Thoracic aorta (tissue), 2 donors: ENCODE measurements around the gene DNAJB11. TPM values are rescaled to one million over a fixed set of nuclear protein-coding genes. Genes with fewer than 3 reads are reported as not detected.
"Not testable (repeated sequence)": the region's sequence is repeated elsewhere in the genome, so short reads cannot be mapped to it uniquely, and the experiment has no call there.

Experiments used
- ATAC-seq: fragments of 150-250 bp; one replicate; pipeline ENCODE4 v1.8.0; 2017; ENCODE audit warnings: low read depth; ENCODE audit not compliant: insufficient number of reproducible peaks, low FRiP score
- DNase-seq: peaks from one replicate; pipeline ENCODE4 v3.0.0-alpha.2; 2020; ENCODE audit warnings: low spot score
- H3K27ac ChIP-seq, 2 donors: fragments of 200-600 bp; sonication (generic); 1 replicate in 1 of 2; 2 replicates in 1 of 2; pipeline ENCODE4 v1.5.1; 2016; ENCODE audit warnings: mild to moderate bottlenecking in 2 of 2, moderate library complexity in 2 of 2
- H3K27me3 ChIP-seq: fragments of 200-600 bp; sonication (generic); replicated peaks from 2 replicates; pipeline ENCODE4 v1.6.0; 2016; ENCODE audit warnings: mild to moderate bottlenecking; ENCODE audit not compliant: insufficient read depth
- H3K36me3 ChIP-seq: fragments of 200-600 bp; sonication (generic); one replicate; pipeline ENCODE4 v1.5.1; 2016
- H3K4me1 ChIP-seq, 2 donors: fragments of 200-600 bp; sonication (generic); 1 replicate in 1 of 2; 2 replicates in 1 of 2; pipeline versions ENCODE4 v1.5.1 to v1.6.0; 2016; ENCODE audit warnings: low read depth in 2 of 2, mild to moderate bottlenecking in 1 of 2; ENCODE audit not compliant: control insufficient read depth in 1 of 2
- H3K4me3 ChIP-seq: fragments of 200-600 bp; sonication (generic); 2 replicates; pipeline ENCODE4 v1.5.1; 2016; ENCODE audit warnings: mild to moderate bottlenecking
- H3K9me3 ChIP-seq: fragments of 200-600 bp; sonication (generic); 2 replicates; pipeline ENCODE4 v1.5.1; 2016
- CTCF ChIP-seq: fragments of 200-600 bp; sonication (generic); IDR thresholded peaks from one replicate; pipeline ENCODE4 v1.5.1; 2019; ENCODE audit warnings: antibody characterized with exemption
- total RNA-seq, 2 donors: library from RNA; depleted of rRNA; stranded (reverse); fragments of >200 nt; gene quantifications; one replicate each; pipeline versions ENCODE4 v1.1.0 to v1.2.3, GENCODE V29; 2016

Gene DNAJB11
- total RNA-seq, 2 donors from 2014 or later, result 41.3 to 44.9 TPM

GRCh38 chr3:186583831-186584230, 13.3 kb downstream of the DNAJB11 start:
- TF ChIP-seq CTCF, result no peak

GRCh38 chr3:186586245-186586644, 15.7 kb downstream of the DNAJB11 start:
- not testable (repeated sequence) for H3K4me1 ChIP-seq, DNase-seq, H3K27me3 ChIP-seq, H3K27ac ChIP-seq, ATAC-seq, H3K9me3 ChIP-seq, H3K4me3 ChIP-seq
- H3K36me3 ChIP-seq, result peaks cover 29% of the 10 kb centered on the region

More at GRCh38 chr3:186583831-186584230, 13.3 kb downstream of the DNAJB11 start:
- H3K27ac ChIP-seq, result no peak overlapping the region
- no peaks in the 10 kb centered on the region for H3K9me3 ChIP-seq
- H3K4me1 ChIP-seq, result no peaks in the 10 kb centered on the region
- DNase-seq (no peak), ATAC-seq (no peak)
- H3K36me3 ChIP-seq, result peaks cover 43% of the 10 kb centered on the region
- H3K4me3 ChIP-seq, result no peak overlapping the region
- H3K27me3 ChIP-seq, result no peaks in the 10 kb centered on the region

- H3K27me3 ChIP-seq, result no peaks in the 10 kb centered on the region
- no peak overlapping the region for H3K4me3 ChIP-seq
- ATAC-seq (no peak), DNase-seq (no peak)
- no peaks in the 10 kb centered on the region for H3K4me1 ChIP-seq
- TF ChIP-seq CTCF, result no peak
- no peak overlapping the region for H3K27ac ChIP-seq
- peaks cover 27% of the 10 kb centered on the region for H3K36me3 ChIP-seq
- H3K9me3 ChIP-seq, result no peaks in the 10 kb centered on the region
Measured at GRCh38 chr3:186587183-186587582, 16.7 kb downstream of the DNAJB11 start.

- no peak overlapping the region for H3K27ac ChIP-seq
- no peak for DNase-seq
- no peaks in the 10 kb centered on the region for H3K9me3 ChIP-seq
- no peak overlapping the region for H3K4me3 ChIP-seq
- ATAC-seq, result no peak
- peaks cover 15% of the 10 kb centered on the region for H3K36me3 ChIP-seq
- H3K4me1 ChIP-seq, result no peaks in the 10 kb centered on the region
- H3K27me3 ChIP-seq, result no peaks in the 10 kb centered on the region
- no peak for TF ChIP-seq CTCF
Measured at GRCh38 chr3:186588632-186589031, 18.1 kb downstream of the DNAJB11 start.

GRCh38 chr3:186589121-186589520, 18.6 kb downstream of the DNAJB11 start:
- no peak for ATAC-seq
- Histone ChIP-seq H3K4me1 (no peaks in the 10 kb centered on the region), H3K4me3 (no peak overlapping the region), H3K36me3 (peaks cover 10% of the 10 kb centered on the region), H3K9me3 (no peaks in the 10 kb centered on the region), H3K27me3 (no peaks in the 10 kb centered on the region), H3K27ac (no peak overlapping the region)
- no peak for DNase-seq
- TF ChIP-seq CTCF, result no peak

- Histone ChIP-seq H3K9me3 (no peaks in the 10 kb centered on the region), H3K27me3 (no peaks in the 10 kb centered on the region), H3K36me3 (peaks cover 3% of the 10 kb centered on the region), H3K4me3 (no peak overlapping the region), H3K27ac (no peak overlapping the region), H3K4me1 (no peaks in the 10 kb centered on the region)
- no peak for ATAC-seq
- no peak for TF ChIP-seq CTCF
- DNase-seq, result no peak
Measured at GRCh38 chr3:186589856-186590579, 19.5 kb downstream of the DNAJB11 start.
